ENCODE results near the gene CIC. TPM values are rescaled to one million over a fixed set of nuclear protein-coding genes. Genes with fewer than 3 reads are reported as not detected.

CIC gene
- total and polyA plus RNA-seq, 4 experiments from 2014 or later: 3.5 to 82.6 (median 81.6) TPM; not detected in 1

DNA sequence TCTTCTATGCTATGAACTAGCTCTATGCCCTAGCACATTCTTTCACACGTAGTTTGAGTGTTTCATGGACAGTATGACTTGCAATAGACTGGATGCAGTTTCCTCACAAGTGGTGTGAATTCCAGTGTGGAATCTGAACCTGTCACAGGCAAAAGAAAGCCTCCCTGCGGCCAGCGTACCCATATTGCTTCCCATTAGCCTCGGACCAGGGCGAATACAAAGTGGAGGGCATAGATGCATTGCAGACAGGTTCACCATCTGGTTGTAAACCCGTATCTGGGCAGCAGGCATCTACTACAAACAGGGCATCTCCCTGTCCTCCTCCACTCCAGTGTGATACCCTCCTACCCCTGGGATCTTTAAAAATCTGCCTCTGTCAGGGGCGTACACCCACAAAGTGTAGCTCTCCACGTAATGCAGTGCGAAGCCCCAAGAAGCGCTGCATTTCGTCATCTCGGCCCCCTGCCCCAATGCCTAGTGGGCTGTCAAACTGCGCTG, 1.4 kb upstream of the CIC start:
- no peaks in the 10 kb centered on the region for H3K36me3 ChIP-seq (ENCODE audit: insufficient read depth, low read length)
- CTCF ChIA-PET (ENCODE audit: partially characterized antibody): interaction anchor here (0.6 kb wide), 1 partner anchor 29 kb away, joined by 3 read pairs; no protein-coding TSS in a partner anchor

GRCh38 chr19:42268142-42268703, 829 bp upstream of the CIC start:
- no peak overlapping the region for H3K27ac Mint-ChIP-seq
- H3K27ac ChIP-seq (ENCODE audit: low read depth, low read length): peak overlapping the region; percentile 99
- no peaks in the 10 kb centered on the region for H3K9me3 ChIP-seq (ENCODE audit: control insufficient read depth in 1 of 2, low read length in 2 of 2)
- H3K9me3 Mint-ChIP-seq: no peaks in the 10 kb centered on the region
- no peaks in the 10 kb centered on the region for H3K27me3 Mint-ChIP-seq
- H3K4me3 ChIP-seq (ENCODE audit: low read length in 2 of 2): peak overlapping the region; percentile 83 to 96
- peaks cover 4% of the 10 kb centered on the region for H3K36me3 ChIP-seq (ENCODE audit: insufficient read depth, low read length)
- intact Hi-C loops (cut with micrococcal nuclease): loop anchor here (1.0 to 5.0 kb wide), 6 partner anchors 13 to 154 kb away; partner anchors contain the start of genes DEDD2, ERF, MEGF8 and POU2F2
- DNase-seq: peak in 4 of 5 donors; percentile 100
- H3K27me3 ChIP-seq (ENCODE audit: insufficient read depth, low read length): no peaks in the 10 kb centered on the region
- ChIA-PET POLR2A (ENCODE audit: partially characterized antibody) (interaction anchor here (0.6 to 8.1 kb wide), 7 partner anchors 12 to 145 kb away, joined by 3 to 131 read pairs (median 5); partner anchors contain the start of genes ERF and GSK3A), CTCF (ENCODE audit: partially characterized antibody) (interaction anchor here (0.6 kb wide), 1 partner anchor 28 kb away, joined by 3 read pairs; no protein-coding TSS in a partner anchor)
- H3K4me1 Mint-ChIP-seq: peaks cover 0 to 27% (median 26%) of the 10 kb centered on the region in 4 donors
- peaks cover 33% of the 10 kb centered on the region for H3K4me1 ChIP-seq (ENCODE audit: insufficient read depth, low read length)
- H3K4me3 Mint-ChIP-seq: no peak overlapping the region
- peaks cover 0 to 9% of the 10 kb centered on the region in 2 donors for H3K36me3 Mint-ChIP-seq

More for the DNA sequence above, 1.4 kb upstream of the CIC start:
- Histone ChIP-seq H3K27me3 (ENCODE audit: insufficient read depth, low read length) (no peaks in the 10 kb centered on the region), H3K27ac (ENCODE audit: low read depth, low read length) (peak overlapping the region; percentile 99), H3K4me1 (ENCODE audit: insufficient read depth, low read length) (peaks cover 33% of the 10 kb centered on the region), H3K9me3 (ENCODE audit: control insufficient read depth in 1 of 2, low read length in 2 of 2) (no peaks in the 10 kb centered on the region), H3K4me3 (ENCODE audit: low read length in 2 of 2) (peak overlapping the region; percentile 83 to 96)
- Mint-ChIP-seq H3K9me3 (no peaks in the 10 kb centered on the region), H3K27me3 (no peaks in the 10 kb centered on the region), H3K4me1 (peaks cover 0 to 27% (median 26%) of the 10 kb centered on the region in 4 donors), H3K36me3 (peaks cover 0 to 9% of the 10 kb centered on the region in 2 donors), H3K4me3 (no peak overlapping the region), H3K27ac (no peak overlapping the region)
- DNase-seq: no peak
- POLR2A ChIA-PET (ENCODE audit: partially characterized antibody): interaction anchor here (0.6 to 8.1 kb wide), 5 partner anchors 12 to 29 kb away, joined by 3 to 131 read pairs (median 8); partner anchors contain the start of genes ERF and GSK3A
- intact Hi-C loops (cut with micrococcal nuclease): loop anchor here (1.0 to 5.0 kb wide), 6 partner anchors 12 to 155 kb away; partner anchors contain the start of genes DEDD2, ERF, MEGF8 and POU2F2

DNA sequence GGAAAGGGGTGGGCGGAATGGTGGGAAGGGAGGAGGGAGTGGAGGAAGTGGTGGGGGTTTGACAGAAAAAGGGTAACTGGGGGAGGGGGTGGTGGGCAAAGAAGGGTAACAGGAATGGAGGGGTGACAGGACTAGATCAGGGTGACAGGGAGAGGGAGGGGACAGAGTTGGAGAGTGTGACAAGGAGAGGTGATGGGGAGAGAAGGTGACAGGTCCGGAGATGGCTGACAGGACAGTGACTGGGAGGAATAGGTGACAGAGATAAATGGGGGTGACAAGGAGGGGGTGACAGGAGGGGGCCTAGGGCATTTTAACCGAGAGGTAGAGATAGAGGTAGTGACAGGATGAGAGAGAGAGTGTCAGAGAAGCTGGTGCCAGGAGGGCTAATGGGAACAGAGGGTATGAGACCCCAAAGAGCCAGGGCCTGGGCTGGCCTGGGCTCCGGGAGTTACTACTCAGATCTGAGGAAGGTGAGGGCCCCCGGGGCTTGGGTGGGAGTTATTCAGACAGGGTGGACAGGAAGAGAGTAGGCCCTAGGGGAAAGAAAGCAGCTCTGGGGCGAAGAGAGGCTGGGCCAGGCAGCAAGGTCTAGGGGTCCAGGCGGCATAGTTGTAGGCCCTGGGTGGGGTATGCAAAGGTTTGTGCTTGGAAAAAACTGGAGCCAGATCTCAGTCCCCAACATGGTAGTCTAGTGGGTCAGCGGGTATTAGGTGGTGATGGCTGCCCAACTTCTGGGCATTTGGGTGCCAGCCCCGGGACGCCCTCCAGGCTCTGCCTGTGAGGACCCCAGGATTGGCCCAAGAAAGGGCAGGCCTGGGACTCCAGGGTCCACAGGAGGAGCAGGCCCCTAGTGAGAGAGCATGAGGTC, 660 bp downstream of the CIC start:
- Histone ChIP-seq H3K4me1 (ENCODE audit: insufficient read depth, low read length) (peaks cover 37% of the 10 kb centered on the region), H3K4me3 (ENCODE audit: low read length in 2 of 2) (peak overlapping the region; percentile 65 to 76), H3K27me3 (ENCODE audit: insufficient read depth, low read length) (no peaks in the 10 kb centered on the region), H3K9me3 (ENCODE audit: control insufficient read depth in 1 of 2, low read length in 2 of 2) (no peaks in the 10 kb centered on the region), H3K27ac (ENCODE audit: low read depth, low read length) (peak overlapping the region; percentile 93), H3K36me3 (ENCODE audit: insufficient read depth, low read length) (peaks cover 13% of the 10 kb centered on the region)
- CTCF ChIA-PET (ENCODE audit: partially characterized antibody): interaction anchor here (0.9 to 2.7 kb wide), 8 partner anchors 10 to 160 kb away, joined by 3 to 35 read pairs (median 4); partner anchors contain the start of gene GSK3A
- Mint-ChIP-seq H3K4me1 (peaks cover 3 to 31% (median 28%) of the 10 kb centered on the region in 4 donors), H3K36me3 (peaks cover under 1 to 11% of the 10 kb centered on the region in 2 donors), H3K4me3 (peak overlapping the region in 4 of 8 donors; percentile 89 to 94 (median 92)), H3K9me3 (no peaks in the 10 kb centered on the region), H3K27ac (peak overlapping the region in 4 of 7 donors; percentile 96 to 99 (median 98)), H3K27me3 (no peaks in the 10 kb centered on the region)
- POLR2A ChIA-PET (ENCODE audit: partially characterized antibody): interaction anchor here (0.8 to 8.1 kb wide), 12 partner anchors 12 to 147 kb away, joined by 3 to 131 read pairs (median 5); partner anchors contain the start of genes ERF and GSK3A
- DNase-seq: peak in 1 of 5 donors; percentile 57
- intact Hi-C loops (cut with micrococcal nuclease): loop anchor here (1.0 to 5.0 kb wide), 2 partner anchors 14 to 153 kb away; no protein-coding TSS in a partner anchor

GRCh38 chr19:42270346-42271044, 1.4 kb downstream of the CIC start:
- H3K4me1 ChIP-seq (ENCODE audit: insufficient read depth, low read length): peaks cover 38% of the 10 kb centered on the region

GRCh38 chr19:42271045-42271419, 2.0 kb downstream of the CIC start:
- intact Hi-C loops (cut with micrococcal nuclease): no loop called here
- CTCF ChIA-PET (ENCODE audit: partially characterized antibody): interaction anchor here (1.1 to 2.7 kb wide), 5 partner anchors 8 to 162 kb away, joined by 3 to 35 read pairs (median 4); partner anchors contain the start of gene GSK3A
- H3K4me3 Mint-ChIP-seq: peak overlapping the region in 4 of 8 donors; percentile 21 to 94 (median 70)

More at GRCh38 chr19:42270346-42271044, 1.4 kb downstream of the CIC start:
- peaks cover 13% of the 10 kb centered on the region for H3K36me3 ChIP-seq (ENCODE audit: insufficient read depth, low read length)
- H3K9me3 ChIP-seq (ENCODE audit: control insufficient read depth in 1 of 2, low read length in 2 of 2): no peaks in the 10 kb centered on the region
- no peaks in the 10 kb centered on the region for H3K27me3 ChIP-seq (ENCODE audit: insufficient read depth, low read length)
- ChIA-PET POLR2A (ENCODE audit: partially characterized antibody) (interaction anchor here (0.7 to 8.1 kb wide), 10 partner anchors 12 to 138 kb away, joined by 3 to 131 read pairs (median 5); partner anchors contain the start of genes ERF and GSK3A), CTCF (ENCODE audit: partially characterized antibody) (interaction anchor here (0.9 to 2.7 kb wide), 9 partner anchors 9 to 162 kb away, joined by 3 to 35 read pairs (median 4); partner anchors contain the start of gene GSK3A)
- H3K4me3 ChIP-seq (ENCODE audit: low read length in 2 of 2): peak overlapping the region; percentile 65 to 76
- Mint-ChIP-seq H3K36me3 (peaks cover 6 to 16% of the 10 kb centered on the region in 2 donors), H3K27ac (peak overlapping the region in 4 of 7 donors; percentile 96 to 99 (median 98)), H3K4me1 (peaks cover 9 to 35% (median 34%) of the 10 kb centered on the region in 4 donors), H3K4me3 (peak overlapping the region in 4 of 8 donors; percentile 89 to 94 (median 92)), H3K27me3 (no peaks in the 10 kb centered on the region), H3K9me3 (no peaks in the 10 kb centered on the region)
- peak overlapping the region; percentile 93 for H3K27ac ChIP-seq (ENCODE audit: low read depth, low read length)
- DNase-seq: peak; percentile 72 to 92 (median 78)
- intact Hi-C loops (cut with micrococcal nuclease): no loop called here

More at GRCh38 chr19:42271045-42271419, 2.0 kb downstream of the CIC start:
- H3K36me3 ChIP-seq (ENCODE audit: insufficient read depth, low read length): peaks cover 13% of the 10 kb centered on the region
- H3K4me3 ChIP-seq (ENCODE audit: low read length in 2 of 2): peak overlapping the region; percentile 11 to 76
- H3K36me3 Mint-ChIP-seq: peaks cover 6 to 17% of the 10 kb centered on the region in 2 donors
- H3K9me3 Mint-ChIP-seq: no peaks in the 10 kb centered on the region
- peak overlapping the region; percentile 93 for H3K27ac ChIP-seq (ENCODE audit: low read depth, low read length)
- POLR2A ChIA-PET (ENCODE audit: partially characterized antibody): interaction anchor here (0.7 to 8.1 kb wide), 8 partner anchors 11 to 138 kb away, joined by 3 to 131 read pairs (median 6); partner anchors contain the start of genes ERF and GSK3A
- DNase-seq: no peak
- no peaks in the 10 kb centered on the region for H3K9me3 ChIP-seq (ENCODE audit: control insufficient read depth in 1 of 2, low read length in 2 of 2)
- peaks cover 14 to 40% (median 37%) of the 10 kb centered on the region in 4 donors for H3K4me1 Mint-ChIP-seq
- H3K27ac Mint-ChIP-seq: peak overlapping the region in 5 of 7 donors; percentile 71 to 96 (median 87)
- H3K27me3 ChIP-seq (ENCODE audit: insufficient read depth, low read length): no peaks in the 10 kb centered on the region
- H3K27me3 Mint-ChIP-seq: no peaks in the 10 kb centered on the region
- H3K4me1 ChIP-seq (ENCODE audit: insufficient read depth, low read length): peaks cover 41% of the 10 kb centered on the region
